OCI-LY1 (cell line): ENCODE results near the gene TRIOBP.

ENCODE experiments used
- H2AFZ ChIP-seq: fragments of 200-600 bp; sonication (generic), shearing (Covaris generic); 2 replicates; pipeline ENCODE4 v1.6.0; 2014; ENCODE audit warnings: antibody characterized with exemption, mild to moderate bottlenecking, low read length
- H3F3A ChIP-seq: fragments of 200-600 bp; sonication (generic), shearing (Covaris generic); 2 replicates; pipeline ENCODE4 v1.6.0; 2014; ENCODE audit warnings: mild to moderate bottlenecking, antibody characterized with exemption, low read length, moderate library complexity; ENCODE audit not compliant: insufficient read depth
- H3K27ac ChIP-seq: fragments of 200-600 bp; sonication (generic); 2 replicates; pipeline ENCODE4 v1.5.1; 2014; ENCODE audit warnings: low read length, mixed run types, mild to moderate bottlenecking, low read depth; ENCODE audit not compliant: poor library complexity, severe bottlenecking
- H3K27me3 ChIP-seq: fragments of 200-600 bp; sonication (generic); 2 replicates; pipeline ENCODE4 v1.6.0; 2014; ENCODE audit warnings: antibody characterized with exemption, mild to moderate bottlenecking, low read length, moderate library complexity; ENCODE audit not compliant: insufficient read depth
- H3K36me3 ChIP-seq: fragments of 200-600 bp; sonication (generic); 2 replicates; pipeline ENCODE4 v1.6.1; 2014; ENCODE audit warnings: mild to moderate bottlenecking, antibody characterized with exemption, low read length, moderate library complexity, mixed read lengths; ENCODE audit not compliant: insufficient read depth
- H3K4me1 ChIP-seq: fragments of 200-600 bp; sonication (generic); 2 replicates; pipeline ENCODE4 v1.5.1; 2014; ENCODE audit warnings: mild to moderate bottlenecking, low read length, moderate library complexity; ENCODE audit not compliant: insufficient read depth, severe bottlenecking
- H3K4me2 ChIP-seq: fragments of 200-600 bp; sonication (generic), shearing (Covaris generic); 2 replicates; pipeline ENCODE4 v1.6.1; 2014; ENCODE audit warnings: low read length
- H3K4me3 ChIP-seq: fragments of 200-600 bp; sonication (generic); 2 replicates; pipeline ENCODE4 v1.5.1; 2014; ENCODE audit warnings: low read length, low read depth, mild to moderate bottlenecking, mixed read lengths; ENCODE audit not compliant: poor library complexity, severe bottlenecking
- H3K79me2 ChIP-seq: fragments of 200-600 bp; shearing (Covaris generic); 2 replicates; pipeline ENCODE4 v1.6.1; 2016; ENCODE audit warnings: mixed run types, low read length, mixed read lengths; ENCODE audit not compliant: insufficient read depth
- H3K9ac ChIP-seq: fragments of 200-600 bp; sonication (generic), shearing (Covaris generic); 2 replicates; pipeline ENCODE4 v1.6.1; 2014; ENCODE audit warnings: mild to moderate bottlenecking, low read length, mixed read lengths
- H3K9me2 ChIP-seq: fragments of 200-600 bp; sonication (generic), shearing (Covaris generic); 2 replicates; pipeline ENCODE4 v1.6.1; 2014; ENCODE audit warnings: low read depth, mild to moderate bottlenecking, low read length, mixed read lengths
- H3K9me3 ChIP-seq: fragments of 200-600 bp; shearing (Covaris generic); 2 replicates; pipeline ENCODE4 v1.6.1; 2014; ENCODE audit warnings: low read length, mixed read lengths
- H4K20me1 ChIP-seq: fragments of 200-600 bp; sonication (generic), shearing (Covaris generic); 2 replicates; pipeline ENCODE4 v1.6.0; 2016; ENCODE audit warnings: mild to moderate bottlenecking, low read length; ENCODE audit not compliant: insufficient read depth
- EZH2 ChIP-seq: fragments of 200-600 bp; sonication (generic), shearing (Covaris generic); IDR thresholded peaks from 2 replicates; pipeline ENCODE4 v1.8.0; 2017; ENCODE audit warnings: borderline replicate concordance, mixed run types, mild to moderate bottlenecking, antibody characterized with exemption, low read length, moderate library complexity, mixed read lengths
- TF ChIP-seq, protein P1 (sequence below): fragments of 200-600 bp; sonication (generic), shearing (Covaris generic); IDR thresholded peaks from 2 replicates; pipeline ENCODE4 v1.5.1; 2017; ENCODE audit warnings: mild to moderate bottlenecking, antibody characterized with exemption, low read length, moderate library complexity, mixed read lengths

Gene TRIOBP

DNA sequence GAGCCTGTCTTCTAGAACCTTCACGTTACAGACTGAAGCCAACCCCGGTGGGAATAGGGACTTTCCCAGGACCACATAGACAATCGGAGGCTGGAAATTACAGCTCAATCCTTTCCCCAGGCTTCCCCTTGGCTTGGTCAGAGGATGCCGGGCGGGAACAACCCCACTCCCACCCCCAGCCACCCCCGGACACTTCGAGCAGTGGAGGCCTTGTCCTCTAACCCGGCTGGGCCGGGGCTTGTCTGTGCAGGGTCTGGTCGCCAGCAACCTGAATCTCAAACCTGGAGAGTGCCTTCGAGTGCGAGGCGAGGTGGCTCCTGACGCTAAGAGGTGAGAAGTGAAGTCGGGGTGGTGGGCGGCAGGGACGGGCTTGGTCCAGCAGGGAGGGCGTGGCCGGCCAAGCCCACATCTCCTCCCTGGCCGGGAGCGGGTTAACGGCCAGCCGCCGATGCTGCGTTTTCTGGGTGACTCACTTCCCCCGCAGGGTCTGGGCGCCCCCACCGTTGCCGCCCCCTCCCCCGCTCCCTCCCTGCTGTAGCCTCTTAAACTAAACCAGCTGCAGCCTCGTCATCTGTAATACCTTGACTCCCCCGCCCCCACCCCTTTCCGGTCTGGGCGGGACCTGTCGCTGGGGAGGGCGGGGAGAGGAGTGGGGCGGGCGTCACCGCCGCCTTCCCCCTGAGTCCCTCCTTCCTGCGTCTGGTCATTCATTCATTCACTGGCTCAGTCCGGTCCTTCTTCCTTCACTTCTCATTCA lies 19.9 kb upstream of the TRIOBP start:
- Histone ChIP-seq H2AFZ (no peak overlapping the region), H3K9ac (peak overlapping the region; percentile 65), H3K79me2 (no peaks in the 10 kb centered on the region), H3K4me1 (peaks cover 36% of the 10 kb centered on the region), H3K27ac (peak overlapping the region; percentile 92), H3K4me3 (peak overlapping the region; percentile 58), H3K27me3 (no peaks in the 10 kb centered on the region), H3F3A (no peaks in the 10 kb centered on the region), H3K36me3 (no peaks in the 10 kb centered on the region), H4K20me1 (no peaks in the 10 kb centered on the region), H3K9me3 (no peaks in the 10 kb centered on the region), H3K4me2 (peak overlapping the region; percentile 92), H3K9me2 (no peaks in the 10 kb centered on the region)
- TF ChIP-seq, protein P1, sequence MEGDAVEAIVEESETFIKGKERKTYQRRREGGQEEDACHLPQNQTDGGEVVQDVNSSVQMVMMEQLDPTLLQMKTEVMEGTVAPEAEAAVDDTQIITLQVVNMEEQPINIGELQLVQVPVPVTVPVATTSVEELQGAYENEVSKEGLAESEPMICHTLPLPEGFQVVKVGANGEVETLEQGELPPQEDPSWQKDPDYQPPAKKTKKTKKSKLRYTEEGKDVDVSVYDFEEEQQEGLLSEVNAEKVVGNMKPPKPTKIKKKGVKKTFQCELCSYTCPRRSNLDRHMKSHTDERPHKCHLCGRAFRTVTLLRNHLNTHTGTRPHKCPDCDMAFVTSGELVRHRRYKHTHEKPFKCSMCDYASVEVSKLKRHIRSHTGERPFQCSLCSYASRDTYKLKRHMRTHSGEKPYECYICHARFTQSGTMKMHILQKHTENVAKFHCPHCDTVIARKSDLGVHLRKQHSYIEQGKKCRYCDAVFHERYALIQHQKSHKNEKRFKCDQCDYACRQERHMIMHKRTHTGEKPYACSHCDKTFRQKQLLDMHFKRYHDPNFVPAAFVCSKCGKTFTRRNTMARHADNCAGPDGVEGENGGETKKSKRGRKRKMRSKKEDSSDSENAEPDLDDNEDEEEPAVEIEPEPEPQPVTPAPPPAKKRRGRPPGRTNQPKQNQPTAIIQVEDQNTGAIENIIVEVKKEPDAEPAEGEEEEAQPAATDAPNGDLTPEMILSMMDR = no peak
- TF ChIP-seq EZH2 = no peak

DNA sequence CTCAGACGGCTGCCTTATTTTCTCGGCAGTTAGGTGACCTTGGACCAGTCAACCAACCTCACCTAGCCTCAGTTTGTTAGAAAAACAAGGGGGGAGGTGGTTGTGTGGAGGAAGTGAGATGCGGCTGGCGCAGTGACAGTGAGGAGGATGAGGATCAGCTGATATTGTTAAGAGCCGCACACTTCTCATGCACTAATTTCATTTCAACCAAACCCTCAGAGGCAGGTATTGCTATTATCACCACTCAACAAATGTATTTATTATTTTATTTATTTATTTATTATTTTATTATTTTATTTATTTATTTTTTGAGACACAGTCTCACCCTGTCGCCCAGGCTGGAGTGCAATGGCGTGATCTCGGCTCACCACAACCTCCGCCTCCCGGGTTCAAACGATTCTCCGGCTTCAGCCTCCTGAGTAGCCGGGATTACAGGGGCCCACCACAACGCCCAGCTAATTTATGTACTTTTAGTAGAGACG lies 19.3 kb upstream of the TRIOBP start:
- H3K27ac ChIP-seq = peak overlapping the region; percentile 92
- H2AFZ ChIP-seq = no peak overlapping the region
- no peaks in the 10 kb centered on the region for H4K20me1 ChIP-seq
- no peak for TF ChIP-seq EZH2
- TF ChIP-seq, protein P1 = no peak
- peak overlapping the region; percentile 58 for H3K4me3 ChIP-seq
- H3K9me2 ChIP-seq = no peaks in the 10 kb centered on the region
- peak overlapping the region; percentile 65; the same call in 1 of the 2 replicates for H3K9ac ChIP-seq
- no peaks in the 10 kb centered on the region for H3K79me2 ChIP-seq
- H3K9me3 ChIP-seq = no peaks in the 10 kb centered on the region
- no peaks in the 10 kb centered on the region for H3K36me3 ChIP-seq
- H3K27me3 ChIP-seq = no peaks in the 10 kb centered on the region
- H3F3A ChIP-seq = no peaks in the 10 kb centered on the region
- peaks cover 36% of the 10 kb centered on the region for H3K4me1 ChIP-seq
- H3K4me2 ChIP-seq = peak overlapping the region; percentile 92

DNA sequence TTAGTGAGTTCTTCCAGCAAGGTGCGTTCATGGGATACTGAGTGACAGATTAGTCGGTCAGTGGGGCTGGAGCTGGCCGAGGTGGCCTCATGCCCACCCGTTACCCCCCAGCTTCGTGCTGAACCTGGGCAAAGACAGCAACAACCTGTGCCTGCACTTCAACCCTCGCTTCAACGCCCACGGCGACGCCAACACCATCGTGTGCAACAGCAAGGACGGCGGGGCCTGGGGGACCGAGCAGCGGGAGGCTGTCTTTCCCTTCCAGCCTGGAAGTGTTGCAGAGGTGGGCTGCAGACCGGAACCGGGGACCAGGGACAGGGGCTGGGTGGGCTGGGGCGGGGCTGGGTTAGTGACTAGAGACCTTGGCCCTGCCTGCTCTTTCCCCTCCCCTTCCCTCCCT lies 18.5 kb upstream of the TRIOBP start:
- Histone ChIP-seq H3K27me3 (no peaks in the 10 kb centered on the region), H3K9me3 (no peaks in the 10 kb centered on the region), H3K36me3 (no peaks in the 10 kb centered on the region), H3K9me2 (no peaks in the 10 kb centered on the region), H3F3A (no peaks in the 10 kb centered on the region), H3K27ac (peak overlapping the region; percentile 92), H3K4me2 (peak overlapping the region; percentile 33; the same call in 1 of the 2 replicates), H3K79me2 (no peaks in the 10 kb centered on the region), H2AFZ (no peak overlapping the region), H3K4me3 (peak overlapping the region; percentile 58), H3K4me1 (peaks cover 36% of the 10 kb centered on the region), H4K20me1 (no peaks in the 10 kb centered on the region), H3K9ac (peak overlapping the region; percentile 26; the same call in 1 of the 2 replicates)
- TF ChIP-seq, protein P1 = no peak
- TF ChIP-seq EZH2 = no peak
